Ishikawa (cell line): ENCODE results near the gene EYS.

Experiments
- CEBPB ChIP-seq: IDR thresholded peaks from 2 replicates; pipeline ENCODE4 v1.6.1; 2012
- CREB1 ChIP-seq: IDR thresholded peaks from 2 replicates; pipeline ENCODE4 v1.6.1; 2012; ENCODE audit warnings: low read depth
- EGR1 ChIP-seq: IDR thresholded peaks from 2 replicates; pipeline ENCODE4 v1.6.1; 2012
- EP300 ChIP-seq: IDR thresholded peaks from 2 replicates; pipeline ENCODE4 v1.6.1; 2012; ENCODE audit warnings: borderline replicate concordance
- FOXM1 ChIP-seq: IDR thresholded peaks from 2 replicates; pipeline ENCODE4 v1.6.1; 2012; ENCODE audit warnings: low read depth, borderline replicate concordance
- NFIC ChIP-seq: IDR thresholded peaks from 2 replicates; pipeline ENCODE4 v1.6.1; 2012
- RAD21 ChIP-seq: IDR thresholded peaks from 2 replicates; pipeline ENCODE4 v1.6.1; 2012; ENCODE audit warnings: low read depth
- TAF1 ChIP-seq: IDR thresholded peaks from 2 replicates; pipeline ENCODE4 v1.6.1; 2012; ENCODE audit warnings: low read depth, mild to moderate bottlenecking
- TCF12 ChIP-seq: IDR thresholded peaks from 2 replicates; pipeline ENCODE4 v1.6.1; 2012; ENCODE audit warnings: low read depth
- TEAD4 ChIP-seq: IDR thresholded peaks from 2 replicates; pipeline ENCODE4 v1.6.1; 2012
- ZBTB7A ChIP-seq: IDR thresholded peaks from 2 replicates; pipeline ENCODE4 v1.6.1; 2012; ENCODE audit warnings: low read depth
- TF ChIP-seq, protein P1 (sequence below): IDR thresholded peaks from 2 replicates; pipeline ENCODE4 v1.6.1; 2012; ENCODE audit warnings: low read depth, mild to moderate bottlenecking
- TF ChIP-seq, protein P2 (sequence below): IDR thresholded peaks from 2 replicates; pipeline ENCODE4 v1.6.1; 2012
- TF ChIP-seq, protein P3 (sequence below): IDR thresholded peaks from 2 replicates; pipeline ENCODE4 v1.6.1; 2012

The EYS gene

GRCh38 chr6:64733433-64733832 is 973.6 kb downstream of the EYS start:
- TF ChIP-seq RAD21: no peak
- TF ChIP-seq EGR1: no peak
- TF ChIP-seq, protein P1, sequence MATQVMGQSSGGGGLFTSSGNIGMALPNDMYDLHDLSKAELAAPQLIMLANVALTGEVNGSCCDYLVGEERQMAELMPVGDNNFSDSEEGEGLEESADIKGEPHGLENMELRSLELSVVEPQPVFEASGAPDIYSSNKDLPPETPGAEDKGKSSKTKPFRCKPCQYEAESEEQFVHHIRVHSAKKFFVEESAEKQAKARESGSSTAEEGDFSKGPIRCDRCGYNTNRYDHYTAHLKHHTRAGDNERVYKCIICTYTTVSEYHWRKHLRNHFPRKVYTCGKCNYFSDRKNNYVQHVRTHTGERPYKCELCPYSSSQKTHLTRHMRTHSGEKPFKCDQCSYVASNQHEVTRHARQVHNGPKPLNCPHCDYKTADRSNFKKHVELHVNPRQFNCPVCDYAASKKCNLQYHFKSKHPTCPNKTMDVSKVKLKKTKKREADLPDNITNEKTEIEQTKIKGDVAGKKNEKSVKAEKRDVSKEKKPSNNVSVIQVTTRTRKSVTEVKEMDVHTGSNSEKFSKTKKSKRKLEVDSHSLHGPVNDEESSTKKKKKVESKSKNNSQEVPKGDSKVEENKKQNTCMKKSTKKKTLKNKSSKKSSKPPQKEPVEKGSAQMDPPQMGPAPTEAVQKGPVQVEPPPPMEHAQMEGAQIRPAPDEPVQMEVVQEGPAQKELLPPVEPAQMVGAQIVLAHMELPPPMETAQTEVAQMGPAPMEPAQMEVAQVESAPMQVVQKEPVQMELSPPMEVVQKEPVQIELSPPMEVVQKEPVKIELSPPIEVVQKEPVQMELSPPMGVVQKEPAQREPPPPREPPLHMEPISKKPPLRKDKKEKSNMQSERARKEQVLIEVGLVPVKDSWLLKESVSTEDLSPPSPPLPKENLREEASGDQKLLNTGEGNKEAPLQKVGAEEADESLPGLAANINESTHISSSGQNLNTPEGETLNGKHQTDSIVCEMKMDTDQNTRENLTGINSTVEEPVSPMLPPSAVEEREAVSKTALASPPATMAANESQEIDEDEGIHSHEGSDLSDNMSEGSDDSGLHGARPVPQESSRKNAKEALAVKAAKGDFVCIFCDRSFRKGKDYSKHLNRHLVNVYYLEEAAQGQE: no peak

DNA sequence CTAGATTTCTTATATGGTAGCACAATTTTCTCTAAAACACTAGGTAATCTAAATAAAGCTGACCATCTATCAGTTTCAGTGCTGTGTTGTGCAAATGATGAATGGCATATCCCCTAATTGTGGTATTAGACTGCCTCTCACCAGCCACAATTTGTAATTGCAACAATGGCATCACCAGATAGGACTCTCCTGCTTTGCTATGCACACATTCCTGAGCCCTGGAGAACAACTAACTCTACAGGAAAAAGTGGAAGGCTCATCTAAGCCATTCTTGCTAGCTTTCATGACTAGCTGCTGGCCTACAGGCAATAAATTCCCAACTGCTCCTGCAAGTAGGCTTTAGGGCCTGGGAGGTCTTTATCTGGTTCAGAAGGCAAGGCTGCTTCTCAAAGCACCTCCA is 974.1 kb downstream of the EYS start:
- TF ChIP-seq TEAD4: no peak
- TF ChIP-seq, protein P2, sequence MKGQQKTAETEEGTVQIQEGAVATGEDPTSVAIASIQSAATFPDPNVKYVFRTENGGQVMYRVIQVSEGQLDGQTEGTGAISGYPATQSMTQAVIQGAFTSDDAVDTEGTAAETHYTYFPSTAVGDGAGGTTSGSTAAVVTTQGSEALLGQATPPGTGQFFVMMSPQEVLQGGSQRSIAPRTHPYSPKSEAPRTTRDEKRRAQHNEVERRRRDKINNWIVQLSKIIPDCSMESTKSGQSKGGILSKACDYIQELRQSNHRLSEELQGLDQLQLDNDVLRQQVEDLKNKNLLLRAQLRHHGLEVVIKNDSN: no peak
- peak; percentile 50; the same call in 1 of the 2 replicates for TF ChIP-seq RAD21
- TF ChIP-seq, protein P3, sequence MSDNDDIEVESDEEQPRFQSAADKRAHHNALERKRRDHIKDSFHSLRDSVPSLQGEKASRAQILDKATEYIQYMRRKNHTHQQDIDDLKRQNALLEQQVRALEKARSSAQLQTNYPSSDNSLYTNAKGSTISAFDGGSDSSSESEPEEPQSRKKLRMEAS: no peak
- no peak for TF ChIP-seq FOXM1

DNA sequence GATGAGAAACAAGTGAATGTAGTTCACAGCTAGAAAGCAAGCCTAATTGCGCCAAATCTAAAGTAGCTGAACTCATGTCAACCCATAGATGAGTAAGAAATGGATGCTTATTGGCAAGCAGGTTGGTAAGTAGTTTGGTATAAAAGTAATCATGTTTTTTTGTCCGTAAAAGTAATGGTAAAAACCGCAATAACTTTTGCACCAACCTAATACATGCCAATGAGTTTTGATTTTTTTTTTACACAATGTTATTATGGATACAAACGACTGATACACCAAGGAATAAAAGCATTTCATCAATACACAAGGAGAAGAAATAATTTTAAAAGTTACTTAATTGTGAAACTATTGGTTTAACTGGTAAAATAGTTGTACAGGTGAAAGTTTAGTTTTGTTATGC is 977.5 kb downstream of the EYS start:
- TF ChIP-seq TAF1 (no peak), ZBTB7A (no peak), CREB1 (no peak)

- TF ChIP-seq CREB1 (no peak), TEAD4 (no peak), NFIC (no peak)
- TF ChIP-seq, protein P3: no peak
These were observed 980.0 kb downstream of the EYS start for GRCh38 chr6:64727075-64727474.

GRCh38 chr6:64724091-64724490 is 982.9 kb downstream of the EYS start:
- TF ChIP-seq EGR1 (no peak), CEBPB (no peak)
- TF ChIP-seq, protein P1: no peak
- TF ChIP-seq, protein P3: no peak

DNA sequence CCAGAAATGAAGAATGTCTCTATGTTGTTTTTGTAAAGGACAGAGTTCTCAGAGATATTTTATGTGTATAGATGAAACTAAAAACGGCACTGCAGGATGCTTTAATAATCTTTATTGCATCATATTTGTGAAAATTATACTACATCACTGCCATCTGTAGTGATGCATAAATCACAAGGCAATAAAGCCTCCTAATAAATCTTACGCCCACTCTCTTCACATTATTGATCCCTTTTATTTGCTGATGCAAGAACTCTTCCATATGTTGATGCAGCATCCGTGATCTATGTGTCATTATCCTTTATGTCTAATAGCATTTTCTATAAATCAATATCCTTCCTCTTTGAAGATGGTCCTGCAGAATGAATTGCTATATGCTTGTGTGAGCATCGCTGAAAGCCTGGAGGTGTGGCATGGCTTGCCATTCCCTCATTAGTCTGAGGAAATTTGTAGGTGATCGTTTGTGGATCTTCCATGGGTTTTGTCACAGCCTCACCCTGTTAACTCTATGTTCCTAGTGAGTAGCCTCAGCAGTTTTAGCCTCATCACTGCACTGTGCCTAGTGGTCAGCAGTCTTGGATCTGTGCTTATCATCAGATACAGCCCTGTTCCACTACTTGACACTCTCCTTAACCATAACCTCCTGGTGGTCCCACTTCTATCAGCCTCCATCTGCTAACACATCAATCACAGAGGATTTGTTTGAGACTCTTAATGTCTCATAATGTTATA is 983.5 kb downstream of the EYS start:
- TF ChIP-seq NFIC (no peak), TAF1 (no peak), ZBTB7A (no peak)
- TF ChIP-seq, protein P3: no peak

DNA sequence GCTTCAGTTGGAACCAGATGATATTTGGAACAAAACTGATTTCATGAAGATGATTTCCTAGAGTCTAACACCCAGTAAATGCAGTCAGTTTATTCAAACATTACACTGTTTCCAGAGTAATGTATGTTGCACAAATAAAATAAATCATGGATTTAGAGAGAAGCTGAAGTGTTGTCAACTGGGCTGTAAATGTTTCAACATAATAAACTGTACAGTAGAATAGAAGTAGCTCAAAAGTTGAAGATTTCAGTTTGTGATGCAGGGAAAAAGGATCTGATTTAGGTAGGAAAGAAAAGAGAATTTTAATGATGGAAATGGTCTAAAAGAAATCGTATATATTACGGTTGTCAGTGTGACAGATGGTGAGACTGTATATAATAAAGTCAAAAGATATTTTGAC is 985.2 kb downstream of the EYS start:
- TF ChIP-seq FOXM1 (no peak), CEBPB (no peak), TEAD4 (no peak), NFIC (no peak), CREB1 (no peak), TCF12 (no peak), EP300 (no peak), ZBTB7A (no peak)
- TF ChIP-seq, protein P3: no peak
- TF ChIP-seq, protein P2: no peak
